ENCODE data around the gene WBP1. TPM values are rescaled to one million over a fixed set of nuclear protein-coding genes. Genes with fewer than 3 reads are reported as not detected.

The WBP1 gene
- total RNA-seq, 4 donors from 2014 or later, result 60.7 to 119 (median 102) TPM

DNA sequence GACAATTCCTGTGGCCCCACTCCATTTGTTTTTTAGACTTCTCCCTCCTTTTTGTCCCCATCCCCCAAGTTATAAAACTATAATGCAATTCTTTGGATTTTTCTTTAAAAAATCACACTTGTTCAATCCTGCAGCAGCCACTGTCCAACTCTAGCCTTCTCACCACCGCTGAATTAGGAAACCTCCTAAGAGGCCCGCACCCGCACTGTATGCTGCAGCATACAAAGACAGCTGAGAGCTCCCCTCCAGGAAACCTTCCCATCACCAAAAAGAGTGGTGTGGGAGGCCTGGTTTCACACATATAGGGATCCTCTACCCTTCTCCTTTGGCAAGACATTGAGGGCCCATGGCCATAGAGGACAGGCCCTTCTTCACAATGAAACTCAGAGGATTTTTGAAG lies 46.4 kb downstream of the WBP1 start:
- WGBS, 2 donors, result 92 to 98% methylated on average over 3 of the region's 3 CpGs
- Histone ChIP-seq H3K4me1 (peaks cover 25 to 34% of the 10 kb centered on the region in 2 donors), H3K4me3 (replicated peaks in 1 of 3) (no peak overlapping the region), H3K36me3 (peaks cover 11 to 12% of the 10 kb centered on the region in 2 donors), H3K9me3 (no peaks in the 10 kb centered on the region), H3K27me3 (peaks cover 7% of the 10 kb centered on the region), H3K27ac (no peak overlapping the region)
- intact Hi-C loops (cut with DNase I), result no loop called here
- TF ChIP-seq POLR2A (IDR thresholded peaks at IDR 0.05), result no peak
- TF ChIP-seq, protein P1, sequence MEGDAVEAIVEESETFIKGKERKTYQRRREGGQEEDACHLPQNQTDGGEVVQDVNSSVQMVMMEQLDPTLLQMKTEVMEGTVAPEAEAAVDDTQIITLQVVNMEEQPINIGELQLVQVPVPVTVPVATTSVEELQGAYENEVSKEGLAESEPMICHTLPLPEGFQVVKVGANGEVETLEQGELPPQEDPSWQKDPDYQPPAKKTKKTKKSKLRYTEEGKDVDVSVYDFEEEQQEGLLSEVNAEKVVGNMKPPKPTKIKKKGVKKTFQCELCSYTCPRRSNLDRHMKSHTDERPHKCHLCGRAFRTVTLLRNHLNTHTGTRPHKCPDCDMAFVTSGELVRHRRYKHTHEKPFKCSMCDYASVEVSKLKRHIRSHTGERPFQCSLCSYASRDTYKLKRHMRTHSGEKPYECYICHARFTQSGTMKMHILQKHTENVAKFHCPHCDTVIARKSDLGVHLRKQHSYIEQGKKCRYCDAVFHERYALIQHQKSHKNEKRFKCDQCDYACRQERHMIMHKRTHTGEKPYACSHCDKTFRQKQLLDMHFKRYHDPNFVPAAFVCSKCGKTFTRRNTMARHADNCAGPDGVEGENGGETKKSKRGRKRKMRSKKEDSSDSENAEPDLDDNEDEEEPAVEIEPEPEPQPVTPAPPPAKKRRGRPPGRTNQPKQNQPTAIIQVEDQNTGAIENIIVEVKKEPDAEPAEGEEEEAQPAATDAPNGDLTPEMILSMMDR (IDR thresholded peaks at IDR 0.05), result no peak
- no peak for DNase-seq

DNA sequence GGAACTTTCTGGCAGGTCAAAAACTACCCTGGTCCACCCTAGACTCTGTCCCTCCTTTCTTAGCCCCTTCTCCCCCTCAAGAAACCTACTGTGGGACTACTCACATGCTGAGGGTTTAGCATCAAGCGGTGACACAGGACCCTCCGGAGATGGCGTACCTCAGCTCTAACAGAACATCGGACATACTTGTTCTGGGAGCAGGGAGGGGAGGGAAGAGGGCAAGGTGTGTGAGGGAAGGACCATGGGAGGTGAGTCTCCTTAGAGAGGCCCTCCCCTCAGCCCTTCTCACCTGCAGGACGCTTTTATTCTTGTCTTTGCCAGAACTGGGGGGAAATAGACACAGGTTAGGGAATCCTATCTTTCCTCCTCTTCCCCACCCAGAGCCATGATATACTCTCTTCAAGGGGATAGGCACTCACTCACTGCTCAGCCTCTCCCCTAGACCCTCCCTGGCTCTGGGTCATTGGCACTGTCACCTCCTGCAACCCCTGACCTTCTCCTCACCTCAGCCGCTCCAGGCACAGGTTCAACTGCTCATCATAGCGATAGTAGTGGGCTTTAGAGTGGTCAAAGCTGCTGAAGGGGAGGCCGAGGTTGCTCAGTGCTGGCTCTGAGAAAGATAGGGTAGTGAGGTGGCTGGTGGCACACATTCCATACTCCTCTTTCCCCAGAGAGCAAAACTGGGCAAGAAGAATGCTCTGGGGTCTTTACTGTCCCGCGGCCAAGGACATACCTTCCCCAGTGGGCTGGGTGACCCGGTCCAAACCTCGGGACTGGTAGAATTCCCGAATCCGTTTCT lies 47.4 kb downstream of the WBP1 start:
- peaks cover 11 to 12% of the 10 kb centered on the region in 2 donors for H3K36me3 ChIP-seq
- no peaks in the 10 kb centered on the region for H3K9me3 ChIP-seq
- no peak for DNase-seq
- no peak overlapping the region for H3K27ac ChIP-seq
- peak overlapping the region in 1 of 3 donors; percentile 61 for H3K4me3 ChIP-seq (replicated peaks in 1 of 3)
- intact Hi-C loops (cut with DNase I), result no loop called here
- peaks cover 24 to 33% of the 10 kb centered on the region in 2 donors for H3K4me1 ChIP-seq
- peaks cover 7% of the 10 kb centered on the region for H3K27me3 ChIP-seq
- 98% methylated on average over 14 of the region's 14 CpGs for WGBS, 2 donors
- no peak for TF ChIP-seq POLR2A (IDR thresholded peaks at IDR 0.05)
- TF ChIP-seq, protein P1 (IDR thresholded peaks at IDR 0.05), result no peak

DNA sequence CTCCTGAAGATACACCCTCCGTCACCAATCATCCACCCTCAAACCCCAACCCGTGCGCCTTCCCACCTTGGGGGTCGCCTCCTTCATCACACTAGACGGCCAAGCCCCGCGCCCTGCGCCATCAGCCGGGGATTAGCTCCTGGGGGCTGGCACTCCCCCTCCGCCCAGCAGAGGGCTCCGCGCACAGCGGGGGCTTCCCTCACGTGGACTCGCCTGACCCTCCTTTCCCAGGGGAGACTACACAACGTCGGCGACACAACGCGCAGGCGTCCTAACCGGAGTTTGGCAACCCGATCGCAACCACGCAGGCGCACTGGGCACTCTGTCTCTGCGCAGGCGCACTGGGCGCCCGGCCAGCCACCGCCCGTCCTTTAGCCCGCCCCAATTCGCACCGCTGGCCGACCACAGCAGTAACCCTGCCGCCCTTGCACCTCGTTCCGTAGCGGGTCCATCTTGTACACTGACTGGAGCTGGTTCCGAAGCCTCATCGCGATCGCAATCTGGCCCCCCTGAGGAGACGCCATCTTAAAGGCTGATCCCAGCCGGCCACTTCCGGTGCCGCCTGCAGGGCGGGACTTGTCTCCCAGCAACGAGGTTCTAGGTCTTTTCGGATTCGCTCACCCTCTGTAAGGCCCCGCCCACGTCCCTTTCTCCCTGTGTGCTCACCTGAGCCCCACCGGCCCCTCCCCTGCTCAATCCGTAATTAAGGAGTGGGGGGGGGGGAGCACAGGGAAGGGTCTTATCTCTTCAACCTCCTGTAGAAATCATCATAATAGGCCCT lies 49.1 kb downstream of the WBP1 start, which contains the start of gene PCGF1:
Gene PCGF1 (minus strand): TSS at position 551 of the 781 bp plus-strand sequence. CDS start 27 bp downstream, at position 524.
- Histone ChIP-seq H3K27ac (peak within 1 kb of the TSS; percentile 96 to 98 (median 98)), H3K36me3 (peaks cover 11 to 12% of the 10 kb centered on the region in 2 donors), H3K27me3 (peaks cover 13% of the 10 kb centered on the region), H3K4me3 (replicated peaks in 1 of 3) (peak within 1 kb of the TSS; percentile 44 to 61 (median 54)), H3K9me3 (no peaks in the 10 kb centered on the region), H3K4me1 (peaks cover 22 to 33% of the 10 kb centered on the region in 2 donors)
- intact Hi-C loops (cut with DNase I), result no loop called here
- DNase-seq, result peak; percentile 100
- 1% methylated on average over 21 to 29 of the region's 56 CpGs for WGBS, 2 donors
- TF ChIP-seq, protein P1 (IDR thresholded peaks at IDR 0.05), result peak in 3 of 6 experiments; percentile 11 to 35 (median 21)
- peak in 1 of 2 donors; percentile 79 for TF ChIP-seq POLR2A (IDR thresholded peaks at IDR 0.05)

DNA sequence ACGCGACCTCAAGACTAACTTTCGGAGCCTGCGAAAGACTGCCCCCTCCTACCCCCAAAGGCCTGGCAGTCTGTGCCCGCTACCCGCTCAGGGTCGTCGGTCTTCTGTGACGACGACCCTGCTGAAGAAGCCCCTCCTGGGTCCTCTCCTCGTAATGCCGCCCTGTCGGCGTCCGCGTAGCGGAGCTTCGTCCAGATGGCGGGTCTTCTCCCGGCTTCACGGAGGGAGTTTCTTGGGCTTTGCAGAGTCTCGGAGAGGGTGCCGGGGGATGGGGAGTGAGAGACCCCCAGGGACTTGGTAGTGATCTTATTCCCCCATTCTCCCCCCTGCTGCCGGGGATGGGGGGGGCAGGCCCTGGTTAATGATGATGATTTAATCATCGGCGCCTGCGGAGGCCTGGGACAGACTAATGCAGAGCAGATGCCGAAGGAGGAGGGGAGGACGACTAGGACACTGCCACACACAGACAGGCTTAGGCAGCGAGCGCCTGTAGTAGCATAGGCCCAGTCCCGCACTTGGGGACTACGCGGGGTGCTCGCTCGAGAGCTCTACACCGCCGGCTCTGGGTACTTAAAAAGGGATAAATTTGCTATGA lies 49.8 kb downstream of the WBP1 start:
- peaks cover 11 to 12% of the 10 kb centered on the region in 2 donors for H3K36me3 ChIP-seq
- H3K9me3 ChIP-seq, result no peaks in the 10 kb centered on the region
- TF ChIP-seq POLR2A (IDR thresholded peaks at IDR 0.05), result no peak
- TF ChIP-seq, protein P1 (IDR thresholded peaks at IDR 0.05), result no peak
- 11 to 13% methylated on average over 30 to 36 of the region's 38 CpGs for WGBS, 2 donors
- DNase-seq, result peak in 1 of 2 donors; percentile 9
- peaks cover 16 to 33% of the 10 kb centered on the region in 2 donors for H3K4me1 ChIP-seq
- H3K4me3 ChIP-seq (replicated peaks in 1 of 3), result peak overlapping the region; percentile 3 to 61 (median 54)
- intact Hi-C loops (cut with DNase I), result no loop called here
- H3K27ac ChIP-seq, result peak overlapping the region; percentile 96 to 98 (median 98)
- peaks cover 14% of the 10 kb centered on the region for H3K27me3 ChIP-seq

All from thyroid gland (tissue), 4 donors.